Measurements from ENCODE around the gene PNMT. TPM values are rescaled to one million over a fixed set of nuclear protein-coding genes. Genes with fewer than 3 reads are reported as not detected.

Gene PNMT
- total and polyA plus RNA-seq, 4 donors = 0.99 to 6.2 (median 5.9) TPM

GRCh38 chr17:39641097-39641496 is 27.2 kb upstream of the PNMT start:
- DNase-seq (ENCODE audit: low read depth in 4 of 6, low spot score in 6 of 6) = no peak
- no peaks in the 10 kb centered on the region for H3K9me3 ChIP-seq (ENCODE audit: control insufficient read depth, insufficient read depth, low read length)
- H3K4me3 ChIP-seq (ENCODE audit: low read depth, low read length) = no peak overlapping the region
- no peaks in the 10 kb centered on the region for H3K27me3 ChIP-seq (ENCODE audit: control insufficient read depth, insufficient read depth, low read length)
- WGBS (ENCODE audit: insufficient coverage) = 98% methylated on average over 4 of the region's 4 CpGs
- peaks cover 38% of the 10 kb centered on the region for H3K4me1 ChIP-seq (ENCODE audit: control insufficient read depth, insufficient read depth, low read length)
- H3K36me3 ChIP-seq (ENCODE audit: control insufficient read depth, insufficient read depth, low read length) = peaks cover 2% of the 10 kb centered on the region
- no peak overlapping the region for H3K27ac ChIP-seq (ENCODE audit: low read depth, low read length)

- Histone ChIP-seq H3K27me3 (ENCODE audit: control insufficient read depth, insufficient read depth, low read length) (no peaks in the 10 kb centered on the region), H3K4me3 (ENCODE audit: low read depth, low read length) (no peak overlapping the region), H3K9me3 (ENCODE audit: control insufficient read depth, insufficient read depth, low read length) (no peaks in the 10 kb centered on the region), H3K36me3 (ENCODE audit: control insufficient read depth, insufficient read depth, low read length) (peaks cover 2% of the 10 kb centered on the region), H3K4me1 (ENCODE audit: control insufficient read depth, insufficient read depth, low read length) (peaks cover 31% of the 10 kb centered on the region), H3K27ac (ENCODE audit: low read depth, low read length) (no peak overlapping the region)
- DNase-seq (ENCODE audit: low read depth in 4 of 6, low spot score in 6 of 6) = no peak
- WGBS (ENCODE audit: insufficient coverage) = 73% methylated on average over 2 of the region's 7 CpGs
Measured at GRCh38 chr17:39641883-39642282, 26.4 kb upstream of the PNMT start.

GRCh38 chr17:39642291-39643074 is 25.8 kb upstream of the PNMT start:
- Histone ChIP-seq H3K9me3 (ENCODE audit: control insufficient read depth, insufficient read depth, low read length) (no peaks in the 10 kb centered on the region), H3K4me3 (ENCODE audit: low read depth, low read length) (no peak overlapping the region), H3K4me1 (ENCODE audit: control insufficient read depth, insufficient read depth, low read length) (peaks cover 31% of the 10 kb centered on the region), H3K27me3 (ENCODE audit: control insufficient read depth, insufficient read depth, low read length) (no peaks in the 10 kb centered on the region), H3K36me3 (ENCODE audit: control insufficient read depth, insufficient read depth, low read length) (peaks cover 2% of the 10 kb centered on the region), H3K27ac (ENCODE audit: low read depth, low read length) (no peak overlapping the region)
- DNase-seq (ENCODE audit: low read depth in 4 of 6, low spot score in 6 of 6) = no peak
- 84% methylated on average over 9 of the region's 9 CpGs for WGBS (ENCODE audit: insufficient coverage)

GRCh38 chr17:39643271-39643670 is 25.0 kb upstream of the PNMT start:
- no peak for DNase-seq (ENCODE audit: low read depth in 4 of 6, low spot score in 6 of 6)
- WGBS (ENCODE audit: insufficient coverage) = 95% methylated on average over 4 of the region's 4 CpGs
- H3K4me1 ChIP-seq (ENCODE audit: control insufficient read depth, insufficient read depth, low read length) = peaks cover 24% of the 10 kb centered on the region
- H3K36me3 ChIP-seq (ENCODE audit: control insufficient read depth, insufficient read depth, low read length) = peaks cover 2% of the 10 kb centered on the region
- H3K4me3 ChIP-seq (ENCODE audit: low read depth, low read length) = no peak overlapping the region
- no peaks in the 10 kb centered on the region for H3K27me3 ChIP-seq (ENCODE audit: control insufficient read depth, insufficient read depth, low read length)
- H3K27ac ChIP-seq (ENCODE audit: low read depth, low read length) = no peak overlapping the region
- H3K9me3 ChIP-seq (ENCODE audit: control insufficient read depth, insufficient read depth, low read length) = no peaks in the 10 kb centered on the region

GRCh38 chr17:39647256-39647655 is 21.0 kb upstream of the PNMT start:
- H3K27me3 ChIP-seq (ENCODE audit: control insufficient read depth, insufficient read depth, low read length) = no peaks in the 10 kb centered on the region
- DNase-seq (ENCODE audit: low read depth in 4 of 6, low spot score in 6 of 6) = no peak
- peaks cover 12% of the 10 kb centered on the region for H3K36me3 ChIP-seq (ENCODE audit: control insufficient read depth, insufficient read depth, low read length)
- H3K9me3 ChIP-seq (ENCODE audit: control insufficient read depth, insufficient read depth, low read length) = no peaks in the 10 kb centered on the region
- WGBS (ENCODE audit: insufficient coverage) = 59% methylated on average over 4 of the region's 5 CpGs
- peaks cover 22% of the 10 kb centered on the region for H3K4me1 ChIP-seq (ENCODE audit: control insufficient read depth, insufficient read depth, low read length)
- no peak overlapping the region for H3K27ac ChIP-seq (ENCODE audit: low read depth, low read length)
- H3K4me3 ChIP-seq (ENCODE audit: low read depth, low read length) = no peak overlapping the region

- peak in 1 of 6 donors; percentile 86 for DNase-seq (ENCODE audit: low read depth in 4 of 6, low spot score in 6 of 6)
- Histone ChIP-seq H3K9me3 (ENCODE audit: control insufficient read depth, insufficient read depth, low read length) (no peaks in the 10 kb centered on the region), H3K4me3 (ENCODE audit: low read depth, low read length) (no peak overlapping the region), H3K27me3 (ENCODE audit: control insufficient read depth, insufficient read depth, low read length) (no peaks in the 10 kb centered on the region), H3K4me1 (ENCODE audit: control insufficient read depth, insufficient read depth, low read length) (peaks cover 36% of the 10 kb centered on the region), H3K36me3 (ENCODE audit: control insufficient read depth, insufficient read depth, low read length) (peaks cover 21% of the 10 kb centered on the region), H3K27ac (ENCODE audit: low read depth, low read length) (no peak overlapping the region)
- WGBS (ENCODE audit: insufficient coverage) = 69% methylated on average over 12 of the region's 15 CpGs
Measured at GRCh38 chr17:39648616-39649366, 19.5 kb upstream of the PNMT start.

GRCh38 chr17:39650121-39650579 is 18.1 kb upstream of the PNMT start:
- no peak overlapping the region for H3K27ac ChIP-seq (ENCODE audit: low read depth, low read length)
- peaks cover 31% of the 10 kb centered on the region for H3K36me3 ChIP-seq (ENCODE audit: control insufficient read depth, insufficient read depth, low read length)
- H3K4me1 ChIP-seq (ENCODE audit: control insufficient read depth, insufficient read depth, low read length) = peaks cover 45% of the 10 kb centered on the region
- H3K9me3 ChIP-seq (ENCODE audit: control insufficient read depth, insufficient read depth, low read length) = no peaks in the 10 kb centered on the region
- no peak for DNase-seq (ENCODE audit: low read depth in 4 of 6, low spot score in 6 of 6)
- H3K4me3 ChIP-seq (ENCODE audit: low read depth, low read length) = no peak overlapping the region
- H3K27me3 ChIP-seq (ENCODE audit: control insufficient read depth, insufficient read depth, low read length) = no peaks in the 10 kb centered on the region
- 94% methylated on average over 5 of the region's 11 CpGs for WGBS (ENCODE audit: insufficient coverage)

- H3K9me3 ChIP-seq (ENCODE audit: control insufficient read depth, insufficient read depth, low read length) = no peaks in the 10 kb centered on the region
- peaks cover 48% of the 10 kb centered on the region for H3K36me3 ChIP-seq (ENCODE audit: control insufficient read depth, insufficient read depth, low read length)
- H3K4me1 ChIP-seq (ENCODE audit: control insufficient read depth, insufficient read depth, low read length) = peaks cover 49% of the 10 kb centered on the region
- DNase-seq (ENCODE audit: low read depth in 4 of 6, low spot score in 6 of 6) = no peak
- peak overlapping the region; percentile 95 for H3K27ac ChIP-seq (ENCODE audit: low read depth, low read length)
- 34% methylated on average over 6 of the region's 8 CpGs for WGBS (ENCODE audit: insufficient coverage)
- no peak overlapping the region for H3K4me3 ChIP-seq (ENCODE audit: low read depth, low read length)
- no peaks in the 10 kb centered on the region for H3K27me3 ChIP-seq (ENCODE audit: control insufficient read depth, insufficient read depth, low read length)
Measured at GRCh38 chr17:39651923-39652586, 16.2 kb upstream of the PNMT start.

- Histone ChIP-seq H3K4me1 (ENCODE audit: control insufficient read depth, insufficient read depth, low read length) (peaks cover 49% of the 10 kb centered on the region), H3K4me3 (ENCODE audit: low read depth, low read length) (peak overlapping the region; percentile 3), H3K36me3 (ENCODE audit: control insufficient read depth, insufficient read depth, low read length) (peaks cover 55% of the 10 kb centered on the region), H3K9me3 (ENCODE audit: control insufficient read depth, insufficient read depth, low read length) (no peaks in the 10 kb centered on the region), H3K27me3 (ENCODE audit: control insufficient read depth, insufficient read depth, low read length) (no peaks in the 10 kb centered on the region), H3K27ac (ENCODE audit: low read depth, low read length) (peak overlapping the region; percentile 95)
- WGBS (ENCODE audit: insufficient coverage) = 37% methylated on average over 7 of the region's 7 CpGs
- peak in 2 of 6 donors; percentile 54 to 70 for DNase-seq (ENCODE audit: low read depth in 4 of 6, low spot score in 6 of 6)
Measured at GRCh38 chr17:39652587-39653315, 15.5 kb upstream of the PNMT start.

All from spinal cord (tissue), 10 donors.